ENCODE data around the gene SLC25A47.

GRCh38 chr14:100350986-100351385, 27.8 kb downstream of the SLC25A47 start:
- TF ChIP-seq CTCF (IDR thresholded peaks at IDR 0.05; ENCODE audit: poor library complexity), result no peak
- no peak for TF ChIP-seq EZH2 (IDR thresholded peaks at IDR 0.05; ENCODE audit: borderline replicate concordance)

Data from hepatocyte (in vitro differentiated cells).